ENCODE data around the gene CDR2. TPM values are rescaled to one million over a fixed set of nuclear protein-coding genes. Genes with fewer than 3 reads are reported as not detected.
A peak's percentile ranks its signal among the peaks of the same experiment; 100 is the strongest.

CDR2 gene
- total and polyA plus RNA-seq, 9 of the 15 experiments (the other 6 are each of a cell fraction or from before 2014, with no cell fraction given), result 4.6 to 30.3 (median 19.9) TPM

- no peak for TF ChIP-seq ZNF609 (CRISPR knock-in tag; IDR thresholded peaks at IDR 0.05; ENCODE audit: borderline replicate concordance)
These were observed 65.4 kb downstream of the CDR2 start (continued) for GRCh38 chr16:22308824-22309520.

GRCh38 chr16:22307838-22308237 lies 66.6 kb downstream of the CDR2 start:
- in situ Hi-C loops (cut with MboI), result no loop called here
- H3K79me2 ChIP-seq (ENCODE audit: control insufficient read depth, insufficient read depth, low read length), result peaks cover 21% of the 10 kb centered on the region
- peaks cover 3 to 10% of the 10 kb centered on the region in 2 experiments; a peak in 3 of 5 replicates for H3K4me1 ChIP-seq (replicated peaks in 1 of 2; ENCODE audit: control insufficient read depth in 2 of 2, insufficient read depth in 2 of 2, low read length in 2 of 2)
- no peak overlapping the region for H2AFZ ChIP-seq (ENCODE audit: low read depth, low read length)
- no peaks in the 10 kb centered on the region for H3K9me3 ChIP-seq (replicated peaks; ENCODE audit: control insufficient read depth, insufficient read depth, low read depth, low read length)
- 97% methylated on average over 10 of the region's 10 CpGs for WGBS (ENCODE audit: insufficient coverage, low coverage, missing lambda C conversion rate)
- peak overlapping the region in 1 of 2 experiments; percentile 66; a peak in 1 of 4 replicates for H3K9ac ChIP-seq (ENCODE audit: insufficient read depth in 1 of 2, low read depth in 2 of 2, low read length in 2 of 2)
- H4K20me1 ChIP-seq (replicated peaks; ENCODE audit: control insufficient read depth, insufficient read depth, low read length), result peaks cover 23% of the 10 kb centered on the region
- ChIA-PET CTCF (ENCODE audit: low intra/inter-chr PET ratio) (no interaction called here), POLR2A (interaction anchor here (0.8 to 2.4 kb wide), 2 partner anchors 10 to 22 kb away, joined by 3 to 13 read pairs; partner anchors contain the start of gene POLR3E)
- no peak for DNase-seq (ENCODE audit: extremely low read depth in 1 of 4, low spot score in 3 of 4)
- H3K36me3 ChIP-seq (ENCODE audit: control insufficient read depth, insufficient read depth, low read length), result peaks cover 93% of the 10 kb centered on the region
- FAIRE-seq, result no peak
- no peak overlapping the region for H3K4me3 ChIP-seq
- H3K27me3 ChIP-seq (ENCODE audit: control insufficient read depth in 2 of 2, insufficient read depth in 2 of 2, low read length in 2 of 2), result no peaks in the 10 kb centered on the region
- no peak overlapping the region for H3K27ac ChIP-seq (ENCODE audit: extremely low read depth, low read depth, low read length)
- H3K9me1 ChIP-seq (ENCODE audit: control insufficient read depth, insufficient read depth, low read length), result peaks cover 4% of the 10 kb centered on the region
- intact Hi-C loops (cut with micrococcal nuclease), result no loop called here
- BruUV-seq (replicated peaks), result no TSS peak
- H3K4me2 ChIP-seq (ENCODE audit: insufficient read depth, low read length), result no peak overlapping the region
- ATAC-seq, result no peak
- TF ChIP-seq EP400 (IDR thresholded peaks at IDR 0.05) (no peak), CBX5 (IDR thresholded peaks at IDR 0.05; ENCODE audit: borderline replicate concordance, low read depth) (no peak), SMAD2 (IDR thresholded peaks at IDR 0.05; ENCODE audit: low read depth, low read length) (no peak), ETV6 (IDR thresholded peaks at IDR 0.05; ENCODE audit: borderline replicate concordance in 1 of 2, low read depth in 2 of 2, low read length in 1 of 2) (no peak), ETV6 (CRISPR knock-in tag; IDR thresholded peaks at IDR 0.05; ENCODE audit: borderline replicate concordance) (no peak), ZBTB9 (CRISPR knock-in tag; IDR thresholded peaks at IDR 0.05) (no peak), ZNF445 (CRISPR knock-in tag; IDR thresholded peaks at IDR 0.05; ENCODE audit: low read depth) (no peak), ZNF274 (IDR thresholded peaks at IDR 0.05; ENCODE audit: borderline replicate concordance, low read depth, low read length) (no peak), CTBP1 (IDR thresholded peaks at IDR 0.05; ENCODE audit: borderline replicate concordance) (no peak), CXXC5 (CRISPR knock-in tag; IDR thresholded peaks at IDR 0.05) (no peak), NCOR1 (IDR thresholded peaks at IDR 0.05) (no peak), RBFOX2 (IDR thresholded peaks at IDR 0.05; ENCODE audit: low read depth, low read length) (peak; percentile 40; the same call in 1 of the 2 replicates), SMAD4 (CRISPR knock-in tag; conservative IDR thresholded peaks at IDR 0.05) (no peak), HMG20A (CRISPR knock-in tag; conservative IDR thresholded peaks at IDR 0.05) (no peak)
